Epithelial cell of esophagus (primary cell): ENCODE results near the gene NKTR.

ENCODE experiments used
- DNase-seq: peaks from one replicate; pipeline ENCODE4 v3.0.0; 2010; ENCODE audit warnings: low read depth
- H3K4me3 ChIP-seq: 2 replicates; pipeline ENCODE4 v1.5.1; 2011; ENCODE audit warnings: mild to moderate bottlenecking, low read length, control low read depth
- TF ChIP-seq, protein P1 (sequence below): IDR thresholded peaks from 2 replicates; pipeline ENCODE4 v1.5.1; 2011; ENCODE audit warnings: low read depth, mild to moderate bottlenecking, low read length, control low read depth, inconsistent platforms; ENCODE audit not compliant: insufficient read depth; ENCODE audit errors: missing control alignments

NKTR gene

DNA sequence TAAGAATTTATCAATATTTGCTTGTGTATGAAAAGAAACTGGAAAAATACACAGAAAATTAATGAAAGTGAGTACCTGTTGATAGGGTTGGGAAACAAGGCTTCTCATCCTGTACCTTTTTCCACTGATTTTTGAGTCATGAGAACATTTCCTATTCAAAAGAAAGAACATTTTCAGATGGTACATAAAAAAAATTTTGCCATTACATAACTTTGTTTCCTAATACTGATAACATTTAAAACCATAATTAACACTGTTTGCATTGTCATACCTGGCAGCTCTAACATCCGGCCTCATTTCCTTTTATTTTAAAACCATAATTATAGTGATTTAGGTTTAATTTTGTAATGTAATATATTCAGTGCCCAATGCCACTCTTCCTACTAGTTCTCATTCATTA, 11.7 kb downstream of the NKTR start:
- H3K4me3 ChIP-seq, result no peak overlapping the region
- DNase-seq, result no peak
- TF ChIP-seq, protein P1, sequence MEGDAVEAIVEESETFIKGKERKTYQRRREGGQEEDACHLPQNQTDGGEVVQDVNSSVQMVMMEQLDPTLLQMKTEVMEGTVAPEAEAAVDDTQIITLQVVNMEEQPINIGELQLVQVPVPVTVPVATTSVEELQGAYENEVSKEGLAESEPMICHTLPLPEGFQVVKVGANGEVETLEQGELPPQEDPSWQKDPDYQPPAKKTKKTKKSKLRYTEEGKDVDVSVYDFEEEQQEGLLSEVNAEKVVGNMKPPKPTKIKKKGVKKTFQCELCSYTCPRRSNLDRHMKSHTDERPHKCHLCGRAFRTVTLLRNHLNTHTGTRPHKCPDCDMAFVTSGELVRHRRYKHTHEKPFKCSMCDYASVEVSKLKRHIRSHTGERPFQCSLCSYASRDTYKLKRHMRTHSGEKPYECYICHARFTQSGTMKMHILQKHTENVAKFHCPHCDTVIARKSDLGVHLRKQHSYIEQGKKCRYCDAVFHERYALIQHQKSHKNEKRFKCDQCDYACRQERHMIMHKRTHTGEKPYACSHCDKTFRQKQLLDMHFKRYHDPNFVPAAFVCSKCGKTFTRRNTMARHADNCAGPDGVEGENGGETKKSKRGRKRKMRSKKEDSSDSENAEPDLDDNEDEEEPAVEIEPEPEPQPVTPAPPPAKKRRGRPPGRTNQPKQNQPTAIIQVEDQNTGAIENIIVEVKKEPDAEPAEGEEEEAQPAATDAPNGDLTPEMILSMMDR, result no peak

DNA sequence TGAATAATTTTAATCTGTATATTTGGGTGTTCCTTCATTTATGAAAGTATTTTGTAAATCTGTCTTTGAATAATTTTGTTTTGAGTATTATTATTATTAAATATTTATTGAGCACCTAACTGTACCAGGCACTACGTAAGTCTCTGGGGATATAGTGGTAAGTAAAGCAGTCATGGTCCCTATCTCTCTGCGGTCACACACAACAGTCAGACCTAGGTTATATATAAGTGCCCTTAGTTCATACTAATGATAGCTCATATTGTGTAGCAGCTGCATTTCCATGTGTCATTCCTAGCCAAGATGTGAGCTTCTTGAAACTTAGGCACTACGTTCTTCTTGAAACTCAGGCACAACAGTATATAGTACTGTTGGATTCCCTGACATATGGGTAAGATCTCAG, 12.4 kb downstream of the NKTR start:
- no peak for DNase-seq
- TF ChIP-seq, protein P1, result no peak
- H3K4me3 ChIP-seq, result no peak overlapping the region

DNA sequence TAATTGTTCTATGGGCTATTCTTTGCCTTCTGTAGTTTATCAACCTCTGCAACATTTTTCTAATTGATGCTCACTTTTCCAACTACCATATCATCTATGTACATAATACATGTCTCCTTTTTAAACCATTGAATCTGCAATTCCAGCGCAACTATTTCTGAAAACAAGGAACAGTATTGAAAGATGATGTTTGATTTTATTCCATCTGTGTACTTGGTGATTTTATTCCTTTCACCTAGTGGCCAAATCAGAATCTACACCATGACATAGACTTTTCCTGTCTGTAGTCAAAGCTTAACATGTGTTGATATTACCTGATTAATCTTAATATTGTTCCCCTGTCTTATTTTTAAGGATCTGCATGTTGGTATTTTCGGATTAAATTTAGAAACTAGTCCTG, 13.0 kb downstream of the NKTR start:
- H3K4me3 ChIP-seq, result no peak overlapping the region
- TF ChIP-seq, protein P1, result peak; percentile 41
- DNase-seq, result peak; percentile 39

DNA sequence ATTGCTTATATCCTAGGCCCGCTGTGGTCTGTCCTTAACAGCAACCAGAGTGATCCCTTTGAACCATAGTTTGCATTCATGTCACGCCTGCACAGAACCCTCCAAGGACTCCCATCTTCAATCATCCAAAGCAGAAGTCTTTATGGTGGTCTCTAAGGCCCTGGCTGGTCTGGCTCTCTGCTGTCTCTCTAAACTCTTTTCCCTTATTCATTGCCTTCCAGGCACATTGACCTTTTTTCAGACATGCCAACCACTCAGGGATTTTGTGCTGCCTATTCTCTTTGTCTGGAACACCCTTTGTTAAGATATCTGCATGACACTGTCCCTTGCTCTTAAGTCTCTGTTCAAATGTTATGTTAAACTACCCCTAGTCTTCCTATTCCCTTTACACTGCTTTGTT, 31.1 kb downstream of the NKTR start:
- no peak for DNase-seq
- no peak overlapping the region for H3K4me3 ChIP-seq
- TF ChIP-seq, protein P1, result no peak

DNA sequence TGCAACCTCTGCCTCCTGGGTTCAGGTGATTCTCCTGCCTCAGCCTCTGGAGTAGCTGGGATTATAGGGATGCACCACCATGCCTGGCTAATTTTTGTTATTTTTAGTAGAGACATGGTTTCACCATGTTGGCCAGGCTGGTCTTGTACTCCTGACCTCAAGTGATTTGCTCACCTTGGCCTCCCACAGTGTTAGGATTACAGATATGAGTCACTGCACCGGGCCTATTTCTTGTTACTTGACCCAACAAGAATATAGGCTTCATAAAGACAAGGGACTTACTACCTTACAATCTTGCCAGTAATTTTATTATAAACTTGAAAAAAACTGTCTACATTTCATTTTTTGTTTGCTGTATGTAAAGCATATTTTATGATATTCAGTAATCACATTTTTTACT, 31.7 kb downstream of the NKTR start:
- H3K4me3 ChIP-seq, result no peak overlapping the region
- TF ChIP-seq, protein P1, result no peak
- peak; percentile 55 for DNase-seq

DNA sequence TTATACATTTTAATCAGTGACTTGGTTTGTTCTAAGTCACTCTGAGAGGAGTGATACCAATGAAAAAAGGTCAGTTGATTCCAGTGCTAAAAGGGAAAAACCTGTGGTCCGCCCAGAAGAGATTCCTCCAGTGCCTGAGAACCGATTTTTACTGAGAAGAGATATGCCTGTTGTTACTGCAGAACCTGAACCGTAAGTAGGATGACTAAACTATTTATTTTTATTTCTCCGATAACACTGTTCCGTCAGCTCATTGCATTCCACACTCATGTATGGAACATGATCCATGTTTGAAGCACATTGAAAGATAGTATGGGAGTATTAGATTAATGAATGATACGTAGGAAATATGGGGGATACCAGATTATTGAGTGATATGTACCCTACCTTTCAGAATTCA, 33.1 kb downstream of the NKTR start:
- TF ChIP-seq, protein P1, result no peak
- H3K4me3 ChIP-seq, result no peak overlapping the region
- DNase-seq, result no peak

DNA sequence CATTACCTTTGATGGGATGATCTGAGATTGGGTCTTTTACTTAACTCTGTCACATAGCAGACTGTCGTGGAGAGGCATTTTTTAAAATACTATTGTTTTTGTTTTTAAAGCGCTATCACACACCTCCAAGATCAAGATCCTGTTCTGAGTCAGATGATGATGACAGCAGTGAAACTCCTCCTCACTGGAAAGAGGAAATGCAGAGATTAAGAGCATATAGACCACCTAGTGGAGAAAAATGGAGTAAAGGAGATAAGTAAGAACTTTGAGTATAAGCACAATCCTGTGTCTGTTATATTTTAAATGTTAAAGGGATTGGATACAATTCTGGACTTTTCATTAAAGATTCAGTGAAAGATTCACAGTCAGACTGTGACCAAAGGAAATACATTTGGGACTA, 34.6 kb downstream of the NKTR start:
- peak; percentile 55 for DNase-seq
- TF ChIP-seq, protein P1, result no peak
- no peak overlapping the region for H3K4me3 ChIP-seq
